T-helper 17 cell (primary cell): ENCODE measurements around the gene PSEN1. TPM values are rescaled to one million over a fixed set of nuclear protein-coding genes. Genes with fewer than 3 reads are reported as not detected.
"Not testable (repeated sequence)": the region's sequence is repeated elsewhere in the genome, so short reads cannot be mapped to it uniquely, and the experiment has no call there.

ENCODE experiments used
- ATAC-seq: fragments of 150-1000 bp; cut with Tn5 transposase; 2 replicates; pipeline ENCODE4 v1.10.0; 2021; ENCODE audit warnings: mild to moderate bottlenecking, moderate library complexity
- DNase-seq, 3 donors: peaks; one replicate each; pipeline versions ENCODE4 v3.0.0 to v3.0.0-alpha.2; 2020 to 2021
- H3K9me3 ChIP-seq: one replicate; pipeline ENCODE4 v1.7.0; 2013; ENCODE audit warnings: low read length, mild to moderate bottlenecking; ENCODE audit not compliant: control insufficient read depth, poor library complexity, severe bottlenecking
- H3K27ac Mint-ChIP-seq: one replicate; pipeline ENCODE4 v1.8.0; 2022; ENCODE audit warnings: mild to moderate bottlenecking, moderate library complexity, mixed read lengths
- H3K27me3 Mint-ChIP-seq: one replicate; pipeline ENCODE4 v1.8.0; 2022; ENCODE audit warnings: mixed read lengths
- H3K36me3 Mint-ChIP-seq: one replicate; pipeline ENCODE4 v1.8.0; 2022; ENCODE audit warnings: low read depth, mixed read lengths
- H3K4me1 Mint-ChIP-seq: one replicate; pipeline ENCODE4 v1.8.0; 2022; ENCODE audit warnings: mild to moderate bottlenecking, mixed read lengths
- H3K4me3 Mint-ChIP-seq: one replicate; pipeline ENCODE4 v1.8.0; 2022; ENCODE audit warnings: mild to moderate bottlenecking, moderate library complexity, mixed read lengths
- total RNA-seq, 4 donors: library from RNA in 2 of 4; stranded (reverse) in 2 of 4; gene quantifications; one replicate each; pipeline ENCODE4 v1.2.3 and lab custom pipeline; 2022 to 2026

The PSEN1 gene
- total RNA-seq, 2 donors from 2014 or later: 31.6 to 32.1 TPM

DNA sequence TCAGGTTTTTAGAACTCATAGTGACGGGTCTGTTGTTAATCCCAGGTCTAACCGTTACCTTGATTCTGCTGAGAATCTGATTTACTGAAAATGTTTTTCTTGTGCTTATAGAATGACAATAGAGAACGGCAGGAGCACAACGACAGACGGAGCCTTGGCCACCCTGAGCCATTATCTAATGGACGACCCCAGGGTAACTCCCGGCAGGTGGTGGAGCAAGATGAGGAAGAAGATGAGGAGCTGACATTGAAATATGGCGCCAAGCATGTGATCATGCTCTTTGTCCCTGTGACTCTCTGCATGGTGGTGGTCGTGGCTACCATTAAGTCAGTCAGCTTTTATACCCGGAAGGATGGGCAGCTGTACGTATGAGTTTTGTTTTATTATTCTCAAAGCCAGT lies 34.4 kb downstream of the PSEN1 start:
- H3K27ac Mint-ChIP-seq: peak overlapping the region; percentile 41
- DNase-seq: no peak
- H3K36me3 Mint-ChIP-seq: peaks cover 17% of the 10 kb centered on the region
- no peaks in the 10 kb centered on the region for H3K9me3 ChIP-seq
- no peaks in the 10 kb centered on the region for H3K27me3 Mint-ChIP-seq
- H3K4me3 Mint-ChIP-seq: no peak overlapping the region
- ATAC-seq: no peak
- peaks cover 5% of the 10 kb centered on the region for H3K4me1 Mint-ChIP-seq

DNA sequence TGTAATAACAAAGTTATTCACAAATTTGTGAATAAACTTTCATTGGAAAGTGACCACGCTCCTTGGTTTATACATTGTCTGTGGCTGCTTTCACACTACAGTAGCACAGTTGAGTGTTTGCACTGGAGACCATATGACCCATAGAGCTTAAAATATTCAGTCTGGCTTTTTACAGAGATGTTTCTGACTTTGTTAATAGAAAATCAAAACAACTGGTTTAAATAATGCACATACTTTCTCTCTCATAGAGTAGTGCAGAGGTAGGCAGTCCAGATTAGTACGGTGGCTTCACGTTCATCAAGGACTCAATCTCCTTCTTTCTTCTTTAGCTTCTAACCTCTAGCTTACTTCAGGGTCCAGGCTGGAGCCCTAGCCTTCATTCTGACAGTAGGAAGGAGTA lies 36.2 kb downstream of the PSEN1 start:
- H3K36me3 Mint-ChIP-seq: peaks cover 17% of the 10 kb centered on the region
- DNase-seq (no peak), ATAC-seq (no peak)
- H3K27ac Mint-ChIP-seq: peak overlapping the region; percentile 14
- no peaks in the 10 kb centered on the region for H3K27me3 Mint-ChIP-seq
- H3K4me1 Mint-ChIP-seq: peaks cover 5% of the 10 kb centered on the region
- H3K9me3 ChIP-seq: no peaks in the 10 kb centered on the region
- H3K4me3 Mint-ChIP-seq: no peak overlapping the region

DNA sequence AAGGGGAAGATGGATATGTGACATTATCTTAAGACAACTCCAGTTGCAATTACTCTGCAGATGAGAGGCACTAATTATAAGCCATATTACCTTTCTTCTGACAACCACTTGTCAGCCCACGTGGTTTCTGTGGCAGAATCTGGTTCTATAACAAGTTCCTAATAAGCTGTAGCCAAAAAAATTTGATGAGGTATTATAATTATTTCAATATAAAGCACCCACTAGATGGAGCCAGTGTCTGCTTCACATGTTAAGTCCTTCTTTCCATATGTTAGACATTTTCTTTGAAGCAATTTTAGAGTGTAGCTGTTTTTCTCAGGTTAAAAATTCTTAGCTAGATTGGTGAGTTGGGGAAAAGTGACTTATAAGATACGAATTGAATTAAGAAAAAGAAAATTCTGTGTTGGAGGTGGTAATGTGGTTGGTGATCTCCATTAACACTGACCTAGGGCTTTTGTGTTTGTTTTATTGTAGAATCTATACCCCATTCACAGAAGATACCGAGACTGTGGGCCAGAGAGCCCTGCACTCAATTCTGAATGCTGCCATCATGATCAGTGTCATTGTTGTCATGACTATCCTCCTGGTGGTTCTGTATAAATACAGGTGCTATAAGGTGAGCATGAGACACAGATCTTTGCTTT lies 36.9 kb downstream of the PSEN1 start:
- ATAC-seq: peak; percentile 55
- DNase-seq: no peak
- H3K4me1 Mint-ChIP-seq: peaks cover 5% of the 10 kb centered on the region
- H3K9me3 ChIP-seq: no peaks in the 10 kb centered on the region
- no peak overlapping the region for H3K4me3 Mint-ChIP-seq
- no peaks in the 10 kb centered on the region for H3K27me3 Mint-ChIP-seq
- peak overlapping the region; percentile 14 for H3K27ac Mint-ChIP-seq
- peaks cover 17% of the 10 kb centered on the region for H3K36me3 Mint-ChIP-seq

DNA sequence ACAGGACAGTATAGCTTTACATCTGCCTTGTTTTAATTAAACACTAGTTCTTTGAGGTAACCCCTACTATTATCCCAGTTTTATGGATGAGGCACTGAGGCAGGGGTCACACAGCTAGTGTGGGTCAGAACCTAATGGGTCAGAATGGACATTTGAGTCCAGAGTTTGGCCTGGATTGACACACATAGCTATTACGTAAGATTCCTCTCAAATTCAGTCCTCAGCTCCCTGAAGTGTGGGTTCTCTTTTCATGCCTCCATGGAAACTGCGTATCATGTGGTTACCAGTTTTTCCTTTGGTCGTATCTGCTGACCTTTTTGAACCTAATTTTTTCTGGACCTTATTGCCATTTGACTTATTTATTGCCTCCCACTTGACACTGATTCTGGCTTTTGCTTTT lies 40.4 kb downstream of the PSEN1 start:
- no peak for ATAC-seq
- no peaks in the 10 kb centered on the region for H3K9me3 ChIP-seq
- Mint-ChIP-seq H3K27ac (no peak overlapping the region), H3K36me3 (peaks cover 5% of the 10 kb centered on the region), H3K4me3 (no peak overlapping the region), H3K4me1 (peaks cover 3% of the 10 kb centered on the region), H3K27me3 (no peaks in the 10 kb centered on the region)
- no peak for DNase-seq

DNA sequence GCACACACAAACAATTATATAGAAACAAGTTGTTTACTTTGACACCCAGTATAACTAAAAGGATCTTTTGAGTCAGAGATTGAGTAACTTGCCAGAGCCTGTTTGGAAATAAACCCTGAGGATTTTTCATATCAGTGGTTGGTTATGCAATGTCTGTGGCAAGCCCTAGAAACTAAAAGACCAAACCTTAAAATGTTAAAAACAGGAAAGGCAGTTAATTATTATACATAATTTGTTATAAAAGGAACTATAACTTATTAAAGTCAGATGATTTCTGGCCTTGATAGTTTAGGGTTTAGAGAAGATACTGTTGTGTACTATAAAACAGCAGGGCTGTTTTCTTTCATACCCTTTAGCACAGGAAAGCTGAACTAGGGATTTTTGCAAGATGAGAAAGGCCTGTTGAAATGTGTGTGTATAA lies 44.1 kb downstream of the PSEN1 start:
- ATAC-seq (no peak), DNase-seq (no peak)
- no peaks in the 10 kb centered on the region for H3K36me3 Mint-ChIP-seq
- no peaks in the 10 kb centered on the region for H3K27me3 Mint-ChIP-seq
- no peak overlapping the region for H3K4me3 Mint-ChIP-seq
- H3K4me1 Mint-ChIP-seq: no peaks in the 10 kb centered on the region
- H3K27ac Mint-ChIP-seq: peak overlapping the region; percentile 11
- H3K9me3 ChIP-seq: no peaks in the 10 kb centered on the region

DNA sequence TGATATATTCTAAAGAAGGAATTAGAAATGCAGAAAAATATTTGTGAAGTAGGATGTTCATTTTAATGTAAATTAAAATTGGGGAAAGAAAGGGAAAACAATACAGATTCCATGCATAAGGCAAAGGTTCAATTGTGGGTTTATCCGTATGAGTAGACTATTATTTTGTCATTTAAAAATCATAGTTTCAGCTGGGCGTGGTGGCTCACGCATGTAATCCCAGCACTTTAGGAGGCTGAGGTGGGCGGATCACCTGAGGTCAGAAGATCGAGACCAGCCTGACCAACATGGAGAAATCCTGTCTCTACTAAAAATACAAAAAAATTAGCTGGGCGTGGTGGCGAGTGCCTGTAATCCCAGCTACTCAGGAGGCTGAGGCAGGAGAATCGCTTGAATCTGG lies 44.7 kb downstream of the PSEN1 start:
- not testable (repeated sequence) for H3K27me3 Mint-ChIP-seq, DNase-seq, ATAC-seq, H3K4me3 Mint-ChIP-seq, H3K36me3 Mint-ChIP-seq, H3K9me3 ChIP-seq, H3K4me1 Mint-ChIP-seq
- H3K27ac Mint-ChIP-seq: peak overlapping the region; percentile 11

DNA sequence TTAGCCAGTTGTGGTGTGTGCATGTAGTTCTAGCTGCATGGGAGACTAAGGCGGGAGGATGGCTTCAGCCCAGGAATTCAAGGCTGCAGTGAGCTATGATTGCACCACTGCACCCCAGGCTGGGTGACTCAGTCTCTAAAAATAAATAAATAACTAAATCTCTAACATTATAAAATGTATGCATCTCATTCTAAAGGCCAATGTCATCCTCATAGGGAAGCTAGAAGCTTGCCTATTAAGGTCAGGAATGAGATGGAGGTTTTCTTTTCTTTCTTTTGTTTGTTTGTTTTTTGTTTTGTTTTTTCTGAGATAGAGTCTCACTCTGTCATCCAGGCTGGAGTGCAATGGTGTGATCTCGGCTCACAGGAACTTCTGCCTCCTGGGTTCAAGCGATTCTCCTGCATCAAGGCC lies 52.2 kb downstream of the PSEN1 start:
- ATAC-seq (no peak), DNase-seq (no peak)
- no peaks in the 10 kb centered on the region for H3K27me3 Mint-ChIP-seq
- H3K4me1 Mint-ChIP-seq: no peaks in the 10 kb centered on the region
- H3K27ac Mint-ChIP-seq: no peak overlapping the region
- H3K36me3 Mint-ChIP-seq: peaks cover 2% of the 10 kb centered on the region
- H3K4me3 Mint-ChIP-seq: no peak overlapping the region
- H3K9me3 ChIP-seq: no peaks in the 10 kb centered on the region

DNA sequence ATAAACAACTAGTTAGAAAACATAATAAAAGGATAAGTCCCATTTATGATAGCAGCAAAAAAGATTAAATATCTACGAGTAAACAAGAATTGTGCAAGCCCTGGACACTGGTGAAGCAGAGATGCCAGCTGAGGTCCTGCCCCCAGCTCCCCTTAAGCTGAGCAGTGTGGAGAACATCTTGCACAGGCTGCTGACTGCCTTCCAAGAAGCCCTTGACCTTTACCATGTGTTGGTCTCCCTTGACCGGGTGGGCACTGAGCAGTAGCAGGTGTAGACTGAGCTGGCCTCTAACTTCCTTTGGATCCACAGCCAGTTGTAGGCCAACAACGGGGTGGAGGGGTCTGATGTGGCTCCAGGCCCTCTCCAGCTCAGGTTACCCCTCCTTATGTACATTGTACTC lies 53.3 kb downstream of the PSEN1 start:
- no peaks in the 10 kb centered on the region for H3K9me3 ChIP-seq
- Mint-ChIP-seq H3K27ac (no peak overlapping the region), H3K27me3 (no peaks in the 10 kb centered on the region), H3K4me1 (no peaks in the 10 kb centered on the region), H3K4me3 (no peak overlapping the region), H3K36me3 (peaks cover 2% of the 10 kb centered on the region)
- no peak for ATAC-seq
- no peak for DNase-seq

DNA sequence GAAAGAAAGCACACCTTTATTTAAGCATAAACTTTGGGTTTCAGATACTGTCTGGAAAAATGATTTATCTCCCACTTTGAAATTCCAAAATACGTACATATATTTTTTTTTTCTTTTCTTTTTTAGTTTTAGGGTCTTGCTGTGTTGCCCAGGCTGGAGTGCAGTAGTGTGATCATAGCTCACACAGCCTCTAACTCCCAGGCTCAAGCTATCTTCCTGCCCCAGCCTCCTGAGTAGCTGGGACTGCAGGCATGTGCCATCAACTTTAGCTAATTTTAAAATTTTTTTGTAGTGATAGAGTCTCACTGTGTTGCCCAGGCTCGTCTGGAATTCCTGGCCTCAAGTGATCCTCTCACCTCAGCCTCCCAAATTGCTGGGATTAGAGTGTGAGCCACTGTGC lies 55.1 kb downstream of the PSEN1 start:
- Mint-ChIP-seq H3K27me3 (no peaks in the 10 kb centered on the region), H3K4me3 (no peak overlapping the region)
- ATAC-seq: no peak

DNA sequence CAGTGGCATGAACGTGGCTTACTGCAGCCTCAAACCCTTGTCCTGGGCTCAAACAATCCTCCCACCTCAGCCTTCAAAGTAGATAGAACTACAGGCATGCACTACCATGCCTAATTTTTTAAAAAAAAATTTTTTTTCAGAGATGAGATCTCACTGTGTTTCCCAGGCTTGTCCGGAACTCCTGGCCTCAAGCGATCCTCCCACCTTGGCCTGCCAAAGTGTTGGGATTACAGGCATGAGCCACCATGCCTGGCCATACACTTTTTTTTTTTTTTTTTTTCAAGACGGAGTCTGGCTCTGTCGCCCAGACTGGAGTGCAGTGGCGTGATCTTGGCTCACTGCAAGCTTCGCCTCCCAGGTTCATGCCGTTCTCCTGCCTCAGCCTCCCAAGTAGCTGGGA lies 58.0 kb downstream of the PSEN1 start:
- DNase-seq, H3K4me1 Mint-ChIP-seq, ATAC-seq, H3K4me3 Mint-ChIP-seq, H3K9me3 ChIP-seq, H3K27me3 Mint-ChIP-seq: not testable (repeated sequence)
- Mint-ChIP-seq H3K36me3 (peaks cover 11% of the 10 kb centered on the region), H3K27ac (peak overlapping the region; percentile 21)

More for the DNA sequence above, 55.1 kb downstream of the PSEN1 start:
- no peak overlapping the region for H3K27ac Mint-ChIP-seq
- H3K4me1 Mint-ChIP-seq: peaks cover 2% of the 10 kb centered on the region
- no peaks in the 10 kb centered on the region for H3K9me3 ChIP-seq
- H3K36me3 Mint-ChIP-seq: peaks cover 2% of the 10 kb centered on the region
- no peak for DNase-seq

DNA sequence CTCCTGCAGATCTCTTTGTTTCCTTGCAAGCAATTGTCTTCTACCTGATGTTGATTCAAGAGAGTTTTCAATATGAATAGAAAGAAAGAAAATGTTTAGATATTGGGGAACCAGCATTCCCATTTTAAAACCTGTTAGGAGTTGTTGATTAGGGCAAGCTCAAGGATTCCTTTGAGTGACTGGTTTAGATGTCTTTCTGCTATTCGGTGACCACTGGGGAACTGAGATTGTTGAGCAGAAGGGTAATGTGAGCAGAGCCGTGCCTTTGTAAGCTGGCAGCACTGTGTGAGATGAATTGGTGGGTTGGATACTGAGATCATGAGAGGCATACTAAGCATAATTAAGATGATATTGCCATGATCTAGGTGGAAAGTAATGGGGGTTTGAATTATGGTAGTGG lies 61.9 kb downstream of the PSEN1 start:
- no peak overlapping the region for H3K4me3 Mint-ChIP-seq
- peaks cover 6% of the 10 kb centered on the region for H3K4me1 Mint-ChIP-seq
- peaks cover 13% of the 10 kb centered on the region for H3K36me3 Mint-ChIP-seq
- ATAC-seq (no peak), DNase-seq (no peak)
- no peaks in the 10 kb centered on the region for H3K27me3 Mint-ChIP-seq
- H3K9me3 ChIP-seq: no peaks in the 10 kb centered on the region
- H3K27ac Mint-ChIP-seq: no peak overlapping the region

DNA sequence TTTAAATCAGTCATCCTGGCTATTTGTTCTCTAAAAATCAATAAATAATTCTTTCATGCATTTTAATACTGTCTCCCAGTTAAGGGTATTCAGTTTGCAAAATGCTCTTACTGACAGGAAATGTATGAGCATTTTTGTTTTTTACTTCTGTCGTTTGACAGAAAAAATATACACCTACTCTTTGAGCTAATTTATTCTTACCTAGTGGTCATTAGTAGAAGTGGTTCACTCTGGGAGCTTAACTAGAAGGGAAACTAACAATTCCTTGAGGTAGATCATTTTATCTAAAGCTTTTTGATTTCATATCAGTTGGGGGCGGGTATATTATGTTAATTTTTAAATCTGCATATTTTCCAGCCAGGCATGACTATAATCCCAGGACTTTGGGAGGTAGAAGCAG lies 67.2 kb downstream of the PSEN1 start:
- DNase-seq (no peak), ATAC-seq (no peak)
- Mint-ChIP-seq H3K27ac (no peak overlapping the region), H3K4me1 (peaks cover 2% of the 10 kb centered on the region), H3K36me3 (peaks cover 10% of the 10 kb centered on the region), H3K27me3 (no peaks in the 10 kb centered on the region), H3K4me3 (no peak overlapping the region)
- H3K9me3 ChIP-seq: no peaks in the 10 kb centered on the region

DNA sequence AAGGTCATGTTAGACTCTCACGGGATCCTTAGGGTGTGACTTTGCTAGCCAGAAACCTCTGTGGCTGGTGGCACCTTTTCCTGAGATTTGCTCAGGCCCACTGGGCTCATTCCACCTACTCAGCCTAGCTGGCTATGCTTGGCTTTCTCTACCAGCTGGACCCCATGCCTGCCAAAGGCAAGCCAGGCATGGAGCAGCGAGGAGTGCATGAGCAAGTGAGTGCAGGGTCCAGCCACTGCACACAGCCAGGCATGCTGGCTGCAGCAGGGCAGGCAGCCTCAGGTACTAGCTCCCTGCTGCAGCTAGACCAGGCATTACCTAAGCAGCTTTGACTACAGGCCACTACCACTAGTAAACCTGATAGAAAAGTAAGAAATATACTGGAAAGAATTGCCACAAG lies 71.3 kb downstream of the PSEN1 start:
- peaks cover 3% of the 10 kb centered on the region for H3K36me3 Mint-ChIP-seq
- H3K4me1 Mint-ChIP-seq: no peaks in the 10 kb centered on the region
- H3K27me3 Mint-ChIP-seq: no peaks in the 10 kb centered on the region
- DNase-seq: no peak
- H3K9me3 ChIP-seq: no peaks in the 10 kb centered on the region
- no peak overlapping the region for H3K4me3 Mint-ChIP-seq
- H3K27ac Mint-ChIP-seq: no peak overlapping the region
- ATAC-seq: no peak

DNA sequence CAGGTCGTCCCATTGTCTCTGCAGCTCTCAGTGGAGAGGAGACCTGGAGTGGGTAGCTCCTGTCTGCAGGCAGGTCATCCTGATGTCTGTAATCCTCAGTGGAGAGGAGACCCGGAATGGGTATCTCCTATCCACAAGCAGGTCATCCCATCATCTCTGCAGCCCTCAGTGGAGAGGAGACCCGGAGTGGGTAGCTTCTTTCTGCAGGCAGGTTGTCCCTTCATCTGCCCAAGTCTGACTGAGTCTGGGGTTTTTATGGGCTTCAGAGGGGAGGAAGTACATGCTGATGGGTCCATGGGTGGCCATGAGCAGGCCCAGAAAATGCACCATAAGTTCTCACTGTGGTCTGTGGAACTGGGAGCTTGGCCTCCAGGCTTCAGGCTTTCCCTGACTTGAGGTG lies 72.1 kb downstream of the PSEN1 start:
- Mint-ChIP-seq H3K4me1 (no peaks in the 10 kb centered on the region), H3K27ac (no peak overlapping the region), H3K27me3 (no peaks in the 10 kb centered on the region), H3K4me3 (no peak overlapping the region), H3K36me3 (peaks cover 3% of the 10 kb centered on the region)
- H3K9me3 ChIP-seq: no peaks in the 10 kb centered on the region
- DNase-seq: no peak
- no peak for ATAC-seq
